Heart left ventricle (tissue), 16 donors: ENCODE data around the gene SMAD3. TPM values are rescaled to one million over a fixed set of nuclear protein-coding genes. Genes with fewer than 3 reads are reported as not detected.
"Not testable (repeated sequence)": the region's sequence is repeated elsewhere in the genome, so short reads cannot be mapped to it uniquely, and the experiment has no call there.

Experiments used
- ATAC-seq, 4 donors: fragments of 200-7000 bp; cut with Tn5 transposase; one replicate each; pipeline ENCODE4 v1.9.1; 2020 to 2022; ENCODE audit warnings: moderate library complexity in 4 of 4, mild to moderate bottlenecking in 3 of 4, moderate number of reproducible peaks in 1 of 4
- DNase-seq, 5 donors: peaks; one replicate each; pipeline ENCODE4 v3.0.0-alpha.2; 2020
- H3K27ac ChIP-seq, 12 donors: fragments of 200-600 bp; sonication (generic) in 4 of 12; one replicate each; pipeline versions ENCODE4 v1.5.0 to v1.8.0; 2016 to 2022; ENCODE audit warnings: mild to moderate bottlenecking in 2 of 12
- H3K27me3 ChIP-seq, 9 donors: fragments of 200-600 bp; sonication (generic) in 2 of 9; one replicate each; pipeline versions ENCODE4 v1.5.1 to v1.8.0; 2016 to 2022; ENCODE audit warnings: mild to moderate bottlenecking in 3 of 9
- H3K36me3 ChIP-seq, 9 donors: fragments of 200-600 bp; sonication (generic) in 2 of 9; one replicate each; pipeline versions ENCODE4 v1.5.0 to v1.8.0; 2018 to 2022; ENCODE audit warnings: mild to moderate bottlenecking in 2 of 9
- H3K4me1 ChIP-seq, 12 donors: fragments of 200-600 bp; sonication (generic) in 4 of 12; one replicate each; pipeline versions ENCODE4 v1.5.0 to v1.8.0; 2016 to 2022; ENCODE audit warnings: mild to moderate bottlenecking in 3 of 12
- H3K4me3 ChIP-seq, 12 donors: fragments of 200-600 bp; sonication (generic) in 4 of 12; one replicate each; pipeline versions ENCODE4 v1.5.0 to v1.8.0; 2017 to 2022; ENCODE audit warnings: mild to moderate bottlenecking in 9 of 12, moderate library complexity in 4 of 12
- H3K9me3 ChIP-seq, 12 donors: fragments of 200-600 bp; sonication (generic) in 4 of 12; one replicate each; pipeline versions ENCODE4 v1.5.0 to v1.8.0; 2016 to 2022; ENCODE audit warnings: mild to moderate bottlenecking in 1 of 12
- POLR2A ChIP-seq, 2 donors: fragments of 450-650 bp; IDR thresholded peaks; one replicate each; pipeline ENCODE4 v1.6.1; 2017; ENCODE audit warnings: antibody characterized with exemption in 2 of 2, mild to moderate bottlenecking in 2 of 2, moderate library complexity in 2 of 2
- WGBS, 4 donors: extraction: QIAGEN DNeasy Blood & Tissue Kit in 2 of 4; methylation state at CpG; one replicate each; pipeline versions ENCODE4 v1.1.5 to v1.1.7; 2013 to 2018; 5-methylcytosine and 5-hydroxymethylcytosine counted together
- intact Hi-C, 10 donors: fragments of 100-400 bp; cut with DNase I; formaldehyde crosslinking; loops; one replicate each; pipeline versions ENCODE4 v1.11.1 to v1.14.2; 2022
- polyA plus RNA-seq, 2 donors: library from polyadenylated mRNA; stranded (reverse); fragments of 200-250 nt; gene quantifications; one replicate each; pipeline ENCODE4 v1.2.3, GENCODE V29; 2013
- total RNA-seq, 9 donors: library from RNA; depleted of rRNA in 2 of 9; stranded (reverse); fragments of >200 nt in 2 of 9; fragmentation: NEBNext Ultra II Directional in 3 of 9; extraction: Animal tissue kit (Norgen Biotek cat#: 25700) in 3 of 9; gene quantifications; one replicate each; pipeline versions ENCODE4 v1.1.0 to v1.2.4, GENCODE V29; 2016 to 2023
- TF ChIP-seq, protein P1 (sequence below), 12 donors: fragments of 200-600 bp; sonication (generic) in 4 of 12; IDR thresholded peaks; one replicate each; pipeline versions ENCODE4 v1.5.0 to v1.8.0; 2018 to 2022; ENCODE audit warnings: antibody characterized with exemption in 12 of 12, mild to moderate bottlenecking in 5 of 12
- donor health status: ischemic (EF 13 %, LVEDD 7.1; RV severe dilation, severe dysfunction).
- donor health status: healthy with polysubstance abuse.
- donor health status: DM: no; HTN: yes; CAD: no.
- donor health status: DM: no; HTN: no; CAD: no.
- donor health status: ischemic (EF 25% LVEDD 6.9; RV normal size, moderate dysfunction).
- donor health status: ischemic (EF 25% LVEDD 5.7; RV mildly dilated, moderate dysfunction).
- donor health status: healthy.
- donor health status: DM: yes; HTN: yes; CAD: no.
- donor health status: ischemic (EF 35%, LVEDD 5.7; RV mildly dilated, moderate dysfunction).
- donor health status: nonischemic (EF 11% LVEDD 7.7; RV severe dilation, severe dysfunction).
- donor health status: DM: yes; HTN: yes; CAD: no.
- donor health status: PGD.
- donor health status: ischemic (EF 29% LVEDD 5.4; RV normal size, mild dysfunction).
- donor health status: nonischemic (EF 23%, LVEDD 6.1; RV moderate dilation, normal function).

The SMAD3 gene
- total and polyA plus RNA-seq, 11 donors = 5.6 to 34.3 (median 15.3) TPM

DNA sequence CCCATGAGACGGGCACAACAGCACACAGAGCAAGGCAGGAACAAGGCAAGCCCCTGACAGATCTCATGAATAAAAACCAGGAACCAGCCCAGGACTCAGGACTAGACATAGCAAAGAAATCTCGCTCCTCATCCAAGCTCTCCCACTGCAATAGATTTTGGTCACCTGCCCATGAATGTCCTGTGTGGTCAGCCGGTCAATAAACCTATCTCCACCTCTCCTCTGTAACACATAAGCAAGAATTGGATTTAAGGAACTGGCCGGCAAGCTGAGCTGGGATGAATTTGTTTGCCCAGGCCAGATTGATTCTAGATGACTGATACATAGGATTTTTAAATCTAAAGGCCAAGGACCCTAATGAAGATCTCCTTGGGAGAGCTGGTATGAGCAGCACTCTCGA, 46.3 kb upstream of the SMAD3 start:
- DNase-seq (no peak), ATAC-seq (no peak)
- H3K27ac ChIP-seq = no peak overlapping the region
- WGBS, 4 donors = 86 to 96% (median 92%) methylated on average over 5 of the region's 5 CpGs
- H3K4me3 ChIP-seq = no peak overlapping the region
- TF ChIP-seq POLR2A (IDR thresholded peaks at IDR 0.05) = no peak
- TF ChIP-seq, protein P1, sequence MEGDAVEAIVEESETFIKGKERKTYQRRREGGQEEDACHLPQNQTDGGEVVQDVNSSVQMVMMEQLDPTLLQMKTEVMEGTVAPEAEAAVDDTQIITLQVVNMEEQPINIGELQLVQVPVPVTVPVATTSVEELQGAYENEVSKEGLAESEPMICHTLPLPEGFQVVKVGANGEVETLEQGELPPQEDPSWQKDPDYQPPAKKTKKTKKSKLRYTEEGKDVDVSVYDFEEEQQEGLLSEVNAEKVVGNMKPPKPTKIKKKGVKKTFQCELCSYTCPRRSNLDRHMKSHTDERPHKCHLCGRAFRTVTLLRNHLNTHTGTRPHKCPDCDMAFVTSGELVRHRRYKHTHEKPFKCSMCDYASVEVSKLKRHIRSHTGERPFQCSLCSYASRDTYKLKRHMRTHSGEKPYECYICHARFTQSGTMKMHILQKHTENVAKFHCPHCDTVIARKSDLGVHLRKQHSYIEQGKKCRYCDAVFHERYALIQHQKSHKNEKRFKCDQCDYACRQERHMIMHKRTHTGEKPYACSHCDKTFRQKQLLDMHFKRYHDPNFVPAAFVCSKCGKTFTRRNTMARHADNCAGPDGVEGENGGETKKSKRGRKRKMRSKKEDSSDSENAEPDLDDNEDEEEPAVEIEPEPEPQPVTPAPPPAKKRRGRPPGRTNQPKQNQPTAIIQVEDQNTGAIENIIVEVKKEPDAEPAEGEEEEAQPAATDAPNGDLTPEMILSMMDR (IDR thresholded peaks at IDR 0.05) = no peak
- peaks cover 0 to 58% (median 7%) of the 10 kb centered on the region in 12 donors for H3K4me1 ChIP-seq
- H3K27me3 ChIP-seq = no peaks in the 10 kb centered on the region
- H3K9me3 ChIP-seq = no peaks in the 10 kb centered on the region
- no peaks in the 10 kb centered on the region for H3K36me3 ChIP-seq
- intact Hi-C loops = loop anchor here in 1 of 10 donors (10.0 kb wide), 1 partner anchor 64 kb away; no protein-coding TSS in a partner anchor

DNA sequence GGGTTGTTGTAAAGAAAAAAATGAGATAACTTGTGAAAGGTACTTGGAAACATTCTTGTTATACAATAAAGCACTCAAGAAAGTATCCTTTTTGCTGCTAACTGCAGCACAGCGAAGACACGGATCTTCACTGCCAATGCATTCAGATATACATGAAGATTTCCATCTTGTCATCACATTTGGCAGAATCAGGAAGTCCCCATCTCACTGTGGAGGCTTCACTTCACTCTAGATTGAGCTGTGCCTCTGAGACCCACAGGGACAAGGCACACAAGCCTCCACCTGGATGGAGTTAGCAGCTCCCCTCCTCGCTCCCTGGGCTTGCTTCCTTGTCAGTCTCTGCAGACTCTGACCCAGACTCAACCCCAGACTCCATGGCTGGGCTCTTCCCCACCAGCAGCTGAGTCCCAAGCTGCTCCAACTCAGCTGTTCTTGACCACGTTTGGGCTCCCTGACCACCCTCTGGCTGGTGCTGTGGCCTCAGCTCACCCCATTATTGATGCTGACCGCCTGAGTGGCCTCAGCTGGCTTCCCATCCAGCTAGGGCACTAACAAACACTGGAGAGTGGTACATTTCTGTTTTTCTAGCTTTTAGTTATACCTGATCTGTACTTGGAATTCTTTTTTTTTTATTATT, 45.4 kb upstream of the SMAD3 start:
- Histone ChIP-seq H3K27ac (no peak overlapping the region), H3K4me3 (no peak overlapping the region), H3K36me3 (no peaks in the 10 kb centered on the region), H3K9me3 (no peaks in the 10 kb centered on the region), H3K4me1 (peaks cover 0 to 63% (median 15%) of the 10 kb centered on the region in 12 donors), H3K27me3 (no peaks in the 10 kb centered on the region)
- WGBS, 4 donors = 72 to 91% (median 80%) methylated on average over 5 of the region's 5 CpGs
- intact Hi-C loops = loop anchor here in 2 of 10 donors (5.0 to 10.0 kb wide), 2 partner anchors 47 to 65 kb away; partner anchors contain the start of gene SMAD3 (in 1 of the 2)
- no peak for DNase-seq
- ATAC-seq = no peak
- TF ChIP-seq, protein P1 (IDR thresholded peaks at IDR 0.05) = no peak
- no peak for TF ChIP-seq POLR2A (IDR thresholded peaks at IDR 0.05)

DNA sequence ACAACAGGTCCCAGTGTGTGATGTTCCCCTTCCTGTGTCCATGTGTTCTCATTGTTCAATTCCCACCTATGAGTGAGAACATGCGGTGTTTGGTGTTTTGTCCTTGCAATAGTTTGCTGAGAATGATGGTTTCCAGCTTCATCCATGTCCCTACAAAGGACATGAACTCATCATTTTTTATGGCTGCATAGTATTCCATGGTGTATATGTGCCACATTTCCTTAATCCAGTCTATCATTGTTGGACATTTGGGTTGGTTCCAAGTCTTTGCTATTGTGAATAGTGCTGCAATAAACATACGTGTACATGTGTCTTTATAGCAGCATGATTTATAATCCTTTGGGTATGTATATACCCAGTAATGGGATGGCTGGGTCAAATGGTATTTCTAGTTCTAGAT, 44.7 kb upstream of the SMAD3 start:
- not testable (repeated sequence) for H3K36me3 ChIP-seq, H3K4me3 ChIP-seq, H3K27me3 ChIP-seq, DNase-seq, ATAC-seq, H3K9me3 ChIP-seq, H3K27ac ChIP-seq
- 81 to 100% (median 87%) methylated on average over 1 to 2 of the region's 2 CpGs for WGBS, 4 donors
- H3K4me1 ChIP-seq = peaks cover 5 to 69% (median 21%) of the 10 kb centered on the region in 12 donors
- intact Hi-C loops = loop anchor here in 1 of 10 donors (5.0 kb wide), 1 partner anchor 47 kb away; the partner anchor contains the start of gene SMAD3

DNA sequence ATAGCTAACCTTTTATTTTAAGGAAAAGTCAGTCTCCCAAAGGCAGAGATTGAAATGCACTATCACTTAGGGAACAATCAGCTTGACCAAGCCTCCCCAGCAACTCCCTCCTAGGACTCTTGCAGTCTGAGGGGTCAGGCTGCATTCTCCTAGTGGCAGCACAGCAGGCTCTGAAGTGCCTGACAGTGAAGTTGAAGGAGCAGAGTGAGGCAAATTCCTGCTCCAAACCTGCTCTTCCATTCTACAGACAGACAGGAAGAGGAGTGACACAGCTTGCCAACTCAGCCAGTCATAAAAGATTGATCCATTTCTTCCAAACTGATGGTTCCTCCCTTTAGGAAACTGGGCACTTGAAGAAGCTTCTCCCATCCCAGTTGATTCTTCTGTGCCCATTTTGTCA, 43.9 kb upstream of the SMAD3 start:
- ATAC-seq = no peak
- no peak for DNase-seq
- Histone ChIP-seq H3K9me3 (no peaks in the 10 kb centered on the region), H3K4me3 (no peak overlapping the region), H3K4me1 (peaks cover 7 to 74% (median 29%) of the 10 kb centered on the region in 12 donors), H3K27ac (no peak overlapping the region), H3K27me3 (no peaks in the 10 kb centered on the region), H3K36me3 (no peaks in the 10 kb centered on the region)
- intact Hi-C loops = loop anchor here in 1 of 10 donors (5.0 kb wide), 1 partner anchor 46 kb away; the partner anchor contains the start of gene SMAD3
- TF ChIP-seq POLR2A (IDR thresholded peaks at IDR 0.05) = no peak
- TF ChIP-seq, protein P1 (IDR thresholded peaks at IDR 0.05) = no peak
